Activated naive CD8-positive, alpha-beta T cell treated with anti-CD3 and anti-CD28 coated beads, Interleukin-2, amount 10 ng/mL, durations not matched to agents 7 days and 5 days (primary cell): ENCODE measurements around the gene SMCHD1. TPM values are rescaled to one million over a fixed set of nuclear protein-coding genes. Genes with fewer than 3 reads are reported as not detected.
"Not testable (repeated sequence)": the region's sequence is repeated elsewhere in the genome, so short reads cannot be mapped to it uniquely, and the experiment has no call there.

Experiments
- ATAC-seq: fragments of 150-1000 bp; cut with Tn5 transposase; one replicate; pipeline ENCODE4 v1.10.0; 2021; ENCODE audit warnings: low read depth, moderate library complexity
- POLR2A ChIA-PET: fragments of 350-600 bp; sonication (Branson Sonifier 250); formaldehyde crosslinking; loops from one replicate; lab custom pipeline; 2021; ENCODE audit warnings: antibody characterized with exemption; lab: Charles Lee
- DNase-seq: peaks from one replicate; pipeline ENCODE4 v3.0.0; 2021
- H3K27ac Mint-ChIP-seq: one replicate; pipeline ENCODE4 v1.8.0; 2022; ENCODE audit warnings: mild to moderate bottlenecking, mixed read lengths
- H3K27me3 Mint-ChIP-seq: one replicate; pipeline ENCODE4 v1.8.0; 2022; ENCODE audit warnings: mild to moderate bottlenecking, moderate library complexity, mixed read lengths
- H3K36me3 Mint-ChIP-seq: one replicate; pipeline ENCODE4 v1.8.0; 2021; ENCODE audit warnings: mild to moderate bottlenecking, mixed read lengths
- H3K4me1 Mint-ChIP-seq: one replicate; pipeline ENCODE4 v1.8.0; 2021; ENCODE audit warnings: mixed read lengths
- H3K4me3 Mint-ChIP-seq: one replicate; pipeline ENCODE4 v1.8.0; 2022; ENCODE audit warnings: mild to moderate bottlenecking, moderate library complexity, mixed read lengths
- H3K9me3 Mint-ChIP-seq: one replicate; pipeline ENCODE4 v1.8.0; 2021; ENCODE audit warnings: mixed read lengths
- total RNA-seq, 2 experiments: library from RNA; stranded (reverse); gene quantifications; one replicate each; pipeline ENCODE4 v1.2.3, GENCODE V29; 2021

The SMCHD1 gene
- total RNA-seq, 2 experiments from 2014 or later = 171 to 177 TPM

DNA sequence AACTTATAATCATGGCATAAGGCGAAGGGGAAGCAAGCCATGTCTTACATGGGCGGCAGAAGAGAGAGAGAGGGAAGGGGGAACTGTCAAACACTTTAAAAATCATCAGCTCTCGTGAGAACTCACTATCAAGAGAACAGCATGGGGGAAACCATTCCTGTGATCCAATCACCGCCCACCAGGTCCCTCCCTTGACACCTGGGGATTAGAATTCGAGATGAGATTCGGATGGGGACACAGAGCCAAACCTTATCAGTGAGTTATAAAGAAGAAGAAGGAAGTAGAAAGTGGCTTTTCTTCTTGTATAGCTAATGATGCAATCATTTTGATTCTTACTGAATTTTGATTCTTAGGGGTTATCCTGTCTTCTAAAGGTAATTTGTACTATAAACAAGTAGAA, 51.4 kb downstream of the SMCHD1 start:
- no peaks in the 10 kb centered on the region for H3K9me3 Mint-ChIP-seq
- no peak for ATAC-seq
- no peak overlapping the region for H3K4me3 Mint-ChIP-seq
- no peaks in the 10 kb centered on the region for H3K27me3 Mint-ChIP-seq
- H3K27ac Mint-ChIP-seq = peak overlapping the region; percentile 62
- H3K4me1 Mint-ChIP-seq = peaks cover 21% of the 10 kb centered on the region
- POLR2A ChIA-PET = interaction anchor here (0.5 kb wide), 1 partner anchor 47 kb away, joined by 3 read pairs; no protein-coding TSS in a partner anchor
- H3K36me3 Mint-ChIP-seq = peaks cover 52% of the 10 kb centered on the region
- no peak for DNase-seq

DNA sequence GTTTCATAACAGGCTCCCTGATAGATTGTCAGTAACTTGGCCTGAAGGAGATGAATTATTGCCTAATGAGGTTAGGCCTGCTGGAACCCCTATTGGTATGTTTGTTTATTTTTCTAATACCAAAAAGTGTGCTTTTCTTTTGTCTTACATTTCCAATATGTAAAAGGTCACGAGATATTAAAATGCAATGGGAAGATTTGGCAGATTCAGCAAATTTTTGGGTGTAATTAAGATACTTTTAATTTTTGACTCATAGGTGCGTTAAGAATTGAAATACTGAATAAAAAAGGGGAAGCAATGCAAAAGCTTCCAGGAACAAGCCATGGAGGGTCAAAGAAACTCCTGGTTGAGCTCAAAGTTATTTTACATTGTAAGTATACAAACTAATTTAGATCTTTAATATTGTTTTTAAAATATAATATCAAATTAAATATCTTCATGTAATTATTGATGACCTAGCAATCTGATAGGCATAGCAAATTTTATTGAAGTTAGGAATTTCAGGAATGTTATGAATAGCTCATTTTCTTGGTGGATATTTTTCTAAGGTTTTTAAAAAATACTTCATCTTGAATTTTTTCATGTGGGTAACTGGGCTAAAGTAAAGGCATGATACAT, 52.1 kb downstream of the SMCHD1 start:
- DNase-seq = no peak
- POLR2A ChIA-PET = interaction anchor here (0.5 kb wide), 1 partner anchor 47 kb away, joined by 3 read pairs; no protein-coding TSS in a partner anchor

DNA sequence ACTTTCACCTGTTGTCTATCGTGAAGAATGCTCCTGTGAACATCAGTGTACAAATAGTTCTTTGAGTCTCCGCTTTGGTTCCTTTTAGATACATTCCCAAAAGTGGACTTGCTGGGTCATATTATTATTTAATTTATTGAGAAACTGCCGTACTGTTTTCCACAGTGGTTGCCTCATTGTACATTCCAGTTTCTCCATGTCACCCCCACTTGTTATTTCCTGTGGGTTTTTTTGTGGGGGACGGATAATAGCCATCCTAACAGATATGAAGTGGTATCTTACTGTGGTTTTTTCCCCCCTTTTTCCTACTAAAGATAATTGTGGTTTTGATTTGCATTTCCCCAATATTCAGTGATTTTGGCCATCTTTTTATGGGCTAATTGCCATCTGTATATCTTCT, 53.8 kb downstream of the SMCHD1 start:
- POLR2A ChIA-PET = no interaction called here
- peaks cover 24% of the 10 kb centered on the region for H3K4me1 Mint-ChIP-seq
- H3K4me3 Mint-ChIP-seq = no peak overlapping the region
- H3K27me3 Mint-ChIP-seq = no peaks in the 10 kb centered on the region
- H3K36me3 Mint-ChIP-seq = peaks cover 56% of the 10 kb centered on the region
- no peak for DNase-seq
- no peak for ATAC-seq
- H3K9me3 Mint-ChIP-seq = no peaks in the 10 kb centered on the region
- no peak overlapping the region for H3K27ac Mint-ChIP-seq

More for the DNA sequence above, 52.1 kb downstream of the SMCHD1 start:
- H3K4me1 Mint-ChIP-seq = peaks cover 20% of the 10 kb centered on the region
- no peaks in the 10 kb centered on the region for H3K27me3 Mint-ChIP-seq
- no peak overlapping the region for H3K27ac Mint-ChIP-seq
- peaks cover 56% of the 10 kb centered on the region for H3K36me3 Mint-ChIP-seq
- no peaks in the 10 kb centered on the region for H3K9me3 Mint-ChIP-seq
- no peak for ATAC-seq
- H3K4me3 Mint-ChIP-seq = no peak overlapping the region

DNA sequence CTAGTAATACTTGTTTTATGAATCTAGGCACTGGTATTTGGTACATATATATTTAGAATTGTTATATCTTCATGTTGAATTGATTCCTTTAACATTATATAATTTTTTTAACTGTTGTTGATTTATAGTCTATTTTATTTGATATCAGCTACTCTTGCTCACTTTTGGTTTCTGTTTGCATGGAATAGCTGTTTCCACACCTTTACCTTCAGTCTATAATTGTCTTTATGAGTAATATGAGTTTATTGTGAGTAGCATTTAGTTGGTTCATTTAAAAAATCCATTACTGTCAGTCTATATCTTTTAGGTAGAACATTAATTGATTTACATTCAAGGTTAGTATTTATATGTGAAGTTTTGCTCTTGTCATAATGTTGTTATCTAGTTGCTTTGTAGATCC, 58.6 kb downstream of the SMCHD1 start:
- no peak for ATAC-seq
- no peak for DNase-seq
- Mint-ChIP-seq H3K27ac (peak overlapping the region; percentile 58), H3K4me3 (no peak overlapping the region), H3K9me3 (no peaks in the 10 kb centered on the region), H3K36me3 (peaks cover 67% of the 10 kb centered on the region), H3K4me1 (peaks cover 28% of the 10 kb centered on the region), H3K27me3 (no peaks in the 10 kb centered on the region)
- POLR2A ChIA-PET = no interaction called here

DNA sequence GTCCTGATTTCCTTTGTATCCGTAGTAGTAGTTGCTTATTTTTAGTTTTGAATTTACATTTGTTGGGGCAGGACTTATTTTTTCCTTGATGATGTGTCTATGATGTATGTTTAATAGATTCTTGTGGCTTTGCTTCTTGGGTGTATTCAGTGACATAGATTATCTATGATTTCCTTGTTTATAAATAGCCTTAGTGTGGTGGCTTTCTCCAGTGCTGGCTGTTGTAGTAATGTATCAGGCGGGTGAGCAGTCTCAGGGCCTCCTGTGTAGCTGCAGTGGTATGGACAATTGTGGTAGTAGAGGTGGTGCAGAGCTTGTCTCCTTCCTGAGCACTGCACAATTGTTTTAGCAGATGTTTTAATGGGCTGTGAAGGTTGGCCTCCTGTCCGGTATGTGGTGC, 60.5 kb downstream of the SMCHD1 start:
- peak overlapping the region; percentile 74 for H3K27ac Mint-ChIP-seq

DNA sequence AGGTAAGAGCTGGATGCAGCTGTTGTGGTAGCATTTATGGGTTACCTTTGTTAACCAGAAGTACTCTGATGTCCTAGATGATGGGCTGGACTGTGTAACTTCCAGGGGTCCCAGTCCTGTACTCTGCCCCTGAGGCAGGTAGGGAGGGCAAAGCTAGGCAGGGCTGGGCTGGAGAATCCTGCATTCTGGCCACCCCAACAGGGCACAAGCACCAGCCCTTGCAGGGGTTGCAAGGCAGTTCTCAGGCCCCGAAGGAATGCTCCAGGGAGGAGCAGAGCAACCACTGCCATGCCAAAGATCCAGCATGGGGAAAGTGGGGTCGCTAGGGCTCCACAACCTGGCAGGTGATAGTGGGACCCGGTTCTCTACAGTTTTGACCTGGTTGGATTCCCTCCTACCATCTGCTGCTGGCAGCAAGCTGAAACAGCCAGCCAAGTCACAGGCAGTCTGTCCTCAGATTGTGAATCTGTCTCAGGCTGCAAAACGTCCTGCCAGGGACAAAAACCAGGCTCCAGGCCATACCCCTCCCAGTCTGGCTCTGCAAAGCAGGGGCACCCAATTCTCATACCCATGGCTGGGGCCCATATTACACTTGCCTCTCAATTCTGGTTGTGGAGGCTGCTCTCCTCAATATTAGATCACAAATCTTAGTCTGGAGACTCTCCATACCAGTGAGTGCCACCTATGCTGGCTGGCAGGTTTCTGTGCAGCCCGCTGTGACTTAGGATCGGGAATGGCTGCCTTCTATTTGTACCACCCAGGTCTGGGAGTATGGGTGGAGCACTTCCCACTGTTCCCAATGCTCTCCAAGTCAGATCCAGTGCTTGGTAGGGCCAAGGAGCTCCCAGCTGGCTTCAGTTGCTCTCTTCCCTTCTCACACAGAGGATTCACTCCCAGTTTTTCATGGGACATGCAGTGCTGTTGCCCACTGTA, 61.1 kb downstream of the SMCHD1 start:
- Mint-ChIP-seq H3K4me3 (no peak overlapping the region), H3K9me3 (no peaks in the 10 kb centered on the region), H3K36me3 (peaks cover 73% of the 10 kb centered on the region), H3K27me3 (no peaks in the 10 kb centered on the region), H3K4me1 (peaks cover 31% of the 10 kb centered on the region), H3K27ac (no peak overlapping the region)
- ATAC-seq (peak; percentile 15), DNase-seq (no peak)
- POLR2A ChIA-PET = no interaction called here

More for the DNA sequence above, 60.5 kb downstream of the SMCHD1 start:
- no peak for ATAC-seq
- DNase-seq = no peak
- Mint-ChIP-seq H3K27me3 (no peaks in the 10 kb centered on the region), H3K36me3 (peaks cover 71% of the 10 kb centered on the region), H3K4me1 (peaks cover 30% of the 10 kb centered on the region), H3K9me3 (no peaks in the 10 kb centered on the region), H3K4me3 (no peak overlapping the region)
- POLR2A ChIA-PET = no interaction called here

DNA sequence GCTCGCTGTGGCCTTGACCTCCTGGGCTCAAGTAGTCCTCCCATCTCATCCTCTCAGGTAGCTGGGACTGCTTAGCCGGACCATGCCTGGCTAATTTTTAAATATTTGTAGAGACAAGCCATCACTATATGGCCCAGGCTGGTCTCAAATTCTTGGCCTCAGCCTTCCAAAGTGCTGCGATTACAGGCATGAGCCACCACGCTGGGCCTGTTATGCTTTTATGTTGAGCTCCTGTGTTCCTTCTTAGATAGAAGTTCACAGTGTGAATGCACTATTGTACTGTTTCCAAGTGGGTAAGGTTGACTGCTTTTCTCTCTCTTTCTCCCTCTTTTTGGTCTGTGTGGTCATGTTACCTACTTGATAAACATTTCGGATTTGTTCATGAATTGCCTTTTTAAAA, 61.9 kb downstream of the SMCHD1 start:
- ATAC-seq (peak; percentile 12), DNase-seq (no peak)
- POLR2A ChIA-PET = no interaction called here
- H3K27ac Mint-ChIP-seq = no peak overlapping the region
- no peaks in the 10 kb centered on the region for H3K27me3 Mint-ChIP-seq
- H3K4me3 Mint-ChIP-seq = no peak overlapping the region
- peaks cover 30% of the 10 kb centered on the region for H3K4me1 Mint-ChIP-seq
- peaks cover 67% of the 10 kb centered on the region for H3K36me3 Mint-ChIP-seq
- no peaks in the 10 kb centered on the region for H3K9me3 Mint-ChIP-seq

DNA sequence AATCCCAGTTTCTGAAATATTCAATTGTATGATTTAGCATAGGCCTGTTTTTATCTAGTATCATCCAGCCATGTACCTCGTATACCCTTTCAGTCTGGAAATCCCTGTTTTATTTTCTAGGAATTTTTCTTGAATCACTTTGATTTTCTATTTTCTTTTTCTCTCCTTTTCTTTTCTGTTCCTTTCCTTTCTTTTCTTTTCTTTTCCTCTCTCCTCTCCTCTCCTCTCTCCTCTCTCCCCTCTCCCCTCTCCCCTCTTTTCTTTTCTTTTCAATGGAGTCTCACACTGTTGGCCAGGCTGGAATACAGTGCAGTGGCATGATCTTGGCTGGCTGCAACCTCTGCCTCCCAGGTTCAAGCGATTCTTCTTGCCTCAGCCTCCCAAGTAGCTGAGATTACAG, 63.5 kb downstream of the SMCHD1 start:
- DNase-seq = no peak
- H3K27ac Mint-ChIP-seq = peak overlapping the region; percentile 4
- POLR2A ChIA-PET = no interaction called here
- H3K4me1 Mint-ChIP-seq = peaks cover 30% of the 10 kb centered on the region
- H3K27me3 Mint-ChIP-seq = no peaks in the 10 kb centered on the region
- H3K4me3 Mint-ChIP-seq = no peak overlapping the region
- H3K36me3 Mint-ChIP-seq = peaks cover 64% of the 10 kb centered on the region
- no peaks in the 10 kb centered on the region for H3K9me3 Mint-ChIP-seq
- no peak for ATAC-seq

DNA sequence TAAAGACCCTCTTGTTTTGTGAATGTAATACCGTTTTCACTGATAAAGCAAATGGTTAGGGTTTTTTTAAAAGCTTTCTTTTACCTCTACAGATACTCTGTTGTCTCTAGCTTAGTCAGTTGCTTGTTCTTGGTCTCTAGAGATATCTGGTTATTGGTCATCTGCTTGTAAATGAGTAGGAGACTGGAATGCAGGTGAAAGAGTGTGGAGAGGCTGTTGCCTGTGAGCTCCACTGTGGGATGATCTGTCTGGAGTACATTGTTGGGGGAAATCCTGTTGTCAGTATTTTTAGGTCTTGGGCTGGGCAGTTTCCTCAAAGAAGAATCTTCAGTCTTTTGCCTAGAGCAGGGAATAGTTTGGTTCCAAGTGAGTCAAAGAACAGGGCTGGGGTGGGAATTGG, 67.7 kb downstream of the SMCHD1 start:
- no peak for ATAC-seq
- H3K4me1 Mint-ChIP-seq = peaks cover 24% of the 10 kb centered on the region
- no peak for DNase-seq
- POLR2A ChIA-PET = interaction anchor here (0.6 kb wide), 1 partner anchor 21 kb away, joined by 3 read pairs; no protein-coding TSS in a partner anchor
- H3K27me3 Mint-ChIP-seq = no peaks in the 10 kb centered on the region
- no peaks in the 10 kb centered on the region for H3K9me3 Mint-ChIP-seq
- H3K27ac Mint-ChIP-seq = peak overlapping the region; percentile 5
- no peak overlapping the region for H3K4me3 Mint-ChIP-seq
- H3K36me3 Mint-ChIP-seq = peaks cover 49% of the 10 kb centered on the region

DNA sequence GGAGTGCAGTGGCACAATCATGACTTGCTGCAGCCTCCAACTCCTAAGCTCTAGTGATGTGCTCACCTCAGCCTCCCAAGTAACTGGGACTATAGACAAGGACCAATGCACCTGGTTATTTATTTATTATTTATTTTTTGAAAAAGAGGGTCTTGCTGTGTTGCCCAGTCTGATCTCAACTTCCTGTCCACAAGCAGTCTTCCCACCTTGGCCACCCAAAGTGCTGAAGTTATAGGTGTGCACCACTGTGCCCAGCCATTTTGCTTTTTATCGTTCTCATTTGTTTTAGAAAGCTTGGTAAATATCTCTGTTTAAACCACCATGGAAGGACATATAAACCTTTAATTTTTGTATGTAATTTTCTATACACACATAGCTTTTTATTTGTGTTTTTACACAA, 74.2 kb downstream of the SMCHD1 start:
- peaks cover 15% of the 10 kb centered on the region for H3K4me1 Mint-ChIP-seq

DNA sequence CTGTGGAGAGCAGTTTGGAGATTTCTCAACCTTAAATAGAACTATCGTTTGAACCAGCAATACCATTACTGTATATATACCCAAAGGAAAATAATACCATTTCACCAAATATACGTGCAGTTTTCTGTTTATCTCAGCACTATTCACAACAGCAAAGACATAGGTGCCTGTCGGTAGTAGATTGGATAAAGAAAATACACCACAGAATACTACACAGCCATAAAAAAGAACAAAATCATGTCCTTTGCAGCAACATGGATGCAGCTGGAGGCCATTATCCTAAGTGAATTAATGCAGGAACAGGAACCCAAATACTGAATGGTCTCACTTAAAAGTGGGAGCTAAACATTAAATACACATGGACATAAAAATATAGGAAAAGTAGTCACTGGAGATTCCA, 81.3 kb downstream of the SMCHD1 start:
- DNase-seq (no peak), ATAC-seq (no peak)
- Mint-ChIP-seq H3K4me1 (peaks cover 18% of the 10 kb centered on the region), H3K27ac (no peak overlapping the region), H3K9me3 (no peaks in the 10 kb centered on the region), H3K27me3 (no peaks in the 10 kb centered on the region), H3K36me3 (peaks cover 66% of the 10 kb centered on the region), H3K4me3 (no peak overlapping the region)
- POLR2A ChIA-PET = no interaction called here

More for the DNA sequence above, 74.2 kb downstream of the SMCHD1 start:
- Mint-ChIP-seq H3K27me3 (no peaks in the 10 kb centered on the region), H3K9me3 (no peaks in the 10 kb centered on the region), H3K27ac (no peak overlapping the region), H3K4me3 (no peak overlapping the region), H3K36me3 (peaks cover 55% of the 10 kb centered on the region)
- POLR2A ChIA-PET = no interaction called here
- ATAC-seq (no peak), DNase-seq (no peak)

DNA sequence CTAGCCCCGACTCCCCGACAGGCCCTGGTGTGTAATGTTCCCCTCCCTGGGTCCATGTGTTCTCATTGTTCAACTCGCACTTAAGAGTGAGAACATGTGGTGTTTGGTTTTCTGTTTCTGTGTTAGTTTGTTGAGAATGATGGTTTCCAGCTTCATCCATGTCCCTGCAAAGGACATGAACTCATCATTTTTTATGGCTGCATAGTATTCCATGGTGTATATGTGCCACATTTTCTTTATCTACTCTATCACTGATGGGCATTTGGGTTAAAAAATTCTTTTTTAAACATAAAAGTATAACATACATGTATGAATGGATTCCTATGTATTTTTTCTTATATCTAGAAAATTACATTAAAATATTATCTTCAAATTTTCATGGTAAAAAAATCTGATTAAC, 84.6 kb downstream of the SMCHD1 start:
- Mint-ChIP-seq H3K36me3 (peaks cover 62% of the 10 kb centered on the region), H3K4me1 (peaks cover 16% of the 10 kb centered on the region)
- ATAC-seq, DNase-seq, POLR2A ChIA-PET, H3K4me3 Mint-ChIP-seq, H3K27me3 Mint-ChIP-seq, H3K9me3 Mint-ChIP-seq, H3K27ac Mint-ChIP-seq: not testable (repeated sequence)

DNA sequence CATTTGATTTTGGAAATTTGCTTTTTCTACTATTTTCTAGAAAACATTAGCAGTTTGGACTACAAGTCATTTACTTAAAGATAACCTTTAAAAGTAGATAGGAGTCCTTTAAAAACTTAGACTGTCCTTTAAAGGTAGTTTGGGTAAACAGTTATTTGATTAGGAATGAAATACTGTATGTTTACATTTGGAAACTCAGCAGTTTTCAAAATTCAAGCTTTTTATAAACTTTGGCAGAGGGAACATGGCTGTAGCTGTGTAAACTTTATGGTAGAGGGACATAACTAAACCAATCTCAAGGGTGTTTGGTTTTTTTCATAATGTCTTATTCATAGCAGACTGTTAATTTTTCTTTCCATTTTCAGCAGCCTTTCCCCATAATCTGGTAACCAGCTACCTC, 90.7 kb downstream of the SMCHD1 start:
- no peak for DNase-seq
- Mint-ChIP-seq H3K27ac (no peak overlapping the region), H3K4me1 (peaks cover 19% of the 10 kb centered on the region), H3K4me3 (no peak overlapping the region), H3K9me3 (peaks cover 2% of the 10 kb centered on the region), H3K27me3 (no peaks in the 10 kb centered on the region), H3K36me3 (peaks cover 55% of the 10 kb centered on the region)
- no peak for ATAC-seq
- POLR2A ChIA-PET = no interaction called here
